WTC11 (cell line): ENCODE measurements around the gene PLCG2. TPM values are rescaled to one million over a fixed set of nuclear protein-coding genes. Genes with fewer than 3 reads are reported as not detected.

Experiments
- ATAC-seq: fragments of 200-7000 bp; cut with Tn5 transposase; 2 replicates; pipeline ENCODE4 v1.10.0; 2021; ENCODE audit warnings: mild to moderate bottlenecking, moderate library complexity
- CTCF ChIA-PET: fragments of 300-600 bp; sonication (Branson Sonifier 250); formaldehyde crosslinking; loops from one replicate; lab custom pipeline; 2021; ENCODE audit warnings: antibody characterized with exemption; lab: Charles Lee
- POLR2A ChIA-PET: fragments of 350-600 bp; sonication (Branson Sonifier 250); formaldehyde crosslinking; loops from one replicate; lab custom pipeline; 2021; ENCODE audit warnings: antibody characterized with exemption; lab: Charles Lee
- DNase-seq: peaks from one replicate; pipeline ENCODE4 v3.0.0; 2021; ENCODE audit warnings: low spot score
- H3K27ac Mint-ChIP-seq: 2 replicates; pipeline ENCODE4 v1.8.0; 2021; ENCODE audit warnings: mixed read lengths
- H3K27me3 Mint-ChIP-seq: 2 replicates; pipeline ENCODE4 v1.8.0; 2021; ENCODE audit warnings: low read depth, mild to moderate bottlenecking, moderate library complexity, mixed read lengths
- H3K36me3 Mint-ChIP-seq: 2 replicates; pipeline ENCODE4 v1.8.0; 2021; ENCODE audit warnings: mixed read lengths
- H3K4me1 Mint-ChIP-seq: 2 replicates; pipeline ENCODE4 v1.8.0; 2022; ENCODE audit warnings: mixed read lengths
- H3K4me3 Mint-ChIP-seq: 2 replicates; pipeline ENCODE4 v1.8.0; 2021; ENCODE audit warnings: mild to moderate bottlenecking, moderate library complexity, mixed read lengths
- H3K9me3 Mint-ChIP-seq: 2 replicates; pipeline ENCODE4 v1.8.0; 2021; ENCODE audit warnings: mixed read lengths
- E2F1 ChIP-seq: sonication (generic); formaldehyde crosslinking; IDR thresholded peaks from 2 replicates; pipeline ENCODE4 v1.8.0; 2022; ENCODE audit warnings: mild to moderate bottlenecking, missing genetic modification reagents
- ERG ChIP-seq: fragments of 250-450 bp; sonication (Bioruptor Pico); IDR thresholded peaks from 2 replicates; pipeline ENCODE4 v1.8.0; 2021; ENCODE audit warnings: mild to moderate bottlenecking
- FOXJ3 ChIP-seq: sonication (generic); formaldehyde crosslinking; IDR thresholded peaks from 2 replicates; pipeline ENCODE4 v1.9.0; 2021; ENCODE audit warnings: missing genetic modification reagents, mild to moderate bottlenecking, borderline replicate concordance
- FOXK1 ChIP-seq: sonication (generic); formaldehyde crosslinking; IDR thresholded peaks from 2 replicates; pipeline ENCODE4 v1.8.0; 2022; ENCODE audit warnings: mild to moderate bottlenecking, moderate library complexity, missing genetic modification reagents
- NR3C1 ChIP-seq: sonication (generic); formaldehyde crosslinking; conservative IDR thresholded peaks from 2 replicates; pipeline ENCODE4 v1.8.1; 2023; ENCODE audit warnings: low read depth, mild to moderate bottlenecking, missing genetic modification reagents
- OVOL2 ChIP-seq: fragments of 250-450 bp; sonication (Bioruptor Pico); IDR thresholded peaks from 2 replicates; pipeline ENCODE4 v1.9.0; 2021; ENCODE audit warnings: mild to moderate bottlenecking, borderline replicate concordance
- RELA ChIP-seq: sonication (generic); formaldehyde crosslinking; IDR thresholded peaks from 2 replicates; pipeline ENCODE4 v1.8.1; 2022; ENCODE audit warnings: missing genetic modification reagents, mild to moderate bottlenecking, borderline replicate concordance
- SMAD4 ChIP-seq: sonication (generic); formaldehyde crosslinking; IDR thresholded peaks from 2 replicates; pipeline ENCODE4 v1.8.0; 2022; ENCODE audit warnings: mild to moderate bottlenecking, missing genetic modification reagents
- SP1 ChIP-seq: sonication (generic); formaldehyde crosslinking; conservative IDR thresholded peaks from 2 replicates; pipeline ENCODE4 v1.8.1; 2022; ENCODE audit warnings: missing genetic modification reagents
- total RNA-seq: library from RNA; stranded (reverse); gene quantifications from 3 replicates; pipeline ENCODE4 v1.2.3, GENCODE V29; 2021
- TF ChIP-seq, protein P1 (sequence below): sonication (generic); formaldehyde crosslinking; IDR thresholded peaks from 2 replicates; pipeline ENCODE4 v1.8.1; 2022; ENCODE audit warnings: mild to moderate bottlenecking, missing genetic modification reagents, moderate library complexity, borderline replicate concordance
- TF ChIP-seq, protein P2 (sequence below): sonication (generic); formaldehyde crosslinking; IDR thresholded peaks from 2 replicates; pipeline ENCODE4 v1.8.1; 2023; ENCODE audit warnings: mild to moderate bottlenecking, missing genetic modification reagents
- TF ChIP-seq, protein P3 (sequence below): fragments of 250-450 bp; sonication (Bioruptor Pico); IDR thresholded peaks from 2 replicates; pipeline ENCODE4 v1.9.0; 2021; ENCODE audit warnings: moderate library complexity, mild to moderate bottlenecking, inconsistent platforms, borderline replicate concordance
- TF ChIP-seq, protein P4 (sequence below): sonication (generic); formaldehyde crosslinking; IDR thresholded peaks from 2 replicates; pipeline ENCODE4 v1.8.0; 2022; ENCODE audit warnings: mild to moderate bottlenecking, missing genetic modification reagents
- TF ChIP-seq, protein P5 (sequence below): fragments of 250-450 bp; sonication (Bioruptor Pico); conservative IDR thresholded peaks from 2 replicates; pipeline ENCODE4 v1.9.0; 2021; ENCODE audit warnings: mild to moderate bottlenecking

Gene PLCG2
- total RNA-seq, 1 experiment from 2014 or later, result 7.0 TPM

DNA sequence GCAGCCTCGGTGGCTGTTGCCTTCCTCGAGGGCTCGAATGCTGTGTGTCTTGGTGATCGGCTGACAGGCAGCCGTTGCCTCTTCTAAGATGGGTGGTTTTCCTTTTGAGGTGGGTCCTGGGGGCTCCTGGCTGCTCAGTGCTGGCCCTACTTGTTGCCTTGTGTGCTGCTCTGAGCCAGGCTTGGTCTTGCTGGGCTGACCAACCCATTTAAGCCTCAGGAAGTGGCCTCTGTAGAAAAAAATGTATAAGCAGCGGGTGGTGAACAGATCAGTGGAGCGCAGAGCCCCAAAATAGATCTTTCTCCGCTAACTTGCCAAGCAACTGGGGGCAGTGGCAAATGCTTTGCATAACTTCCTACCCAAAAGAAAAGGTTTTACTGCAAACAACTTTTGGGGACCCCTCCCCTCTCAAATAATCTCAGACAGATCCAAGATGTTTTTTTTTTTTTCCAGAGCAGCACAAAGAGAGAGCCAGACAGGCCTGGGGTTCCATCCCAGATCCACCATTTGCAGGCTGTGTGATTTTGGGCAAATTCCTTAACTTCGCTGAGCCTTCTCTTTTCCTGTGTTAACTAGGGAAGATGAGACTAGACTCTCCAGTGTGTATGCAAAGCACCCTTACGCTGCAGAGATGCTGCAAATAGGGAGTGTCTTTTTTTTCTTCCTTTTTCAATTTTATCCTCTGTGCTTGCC lies 42.5 kb downstream of the PLCG2 start:
- Mint-ChIP-seq H3K4me3 (no peak overlapping the region), H3K27ac (peak overlapping the region; percentile 32; the same call in 1 of the 2 replicates), H3K4me1 (peaks cover 33% of the 10 kb centered on the region), H3K9me3 (peaks cover 6% of the 10 kb centered on the region), H3K36me3 (peaks cover 6% of the 10 kb centered on the region), H3K27me3 (no peaks in the 10 kb centered on the region)
- ChIA-PET POLR2A (interaction anchor here (0.6 kb wide), 1 partner anchor 638 kb away, joined by 3 read pairs; no protein-coding TSS in a partner anchor), CTCF (interaction anchor here (1.0 kb wide), 1 partner anchor 58 kb away, joined by 3 read pairs; no protein-coding TSS in a partner anchor)
- DNase-seq (no peak), ATAC-seq (peak; percentile 66)
- TF ChIP-seq E2F1 (CRISPR knock-in tag), result no peak
- TF ChIP-seq, protein P1, sequence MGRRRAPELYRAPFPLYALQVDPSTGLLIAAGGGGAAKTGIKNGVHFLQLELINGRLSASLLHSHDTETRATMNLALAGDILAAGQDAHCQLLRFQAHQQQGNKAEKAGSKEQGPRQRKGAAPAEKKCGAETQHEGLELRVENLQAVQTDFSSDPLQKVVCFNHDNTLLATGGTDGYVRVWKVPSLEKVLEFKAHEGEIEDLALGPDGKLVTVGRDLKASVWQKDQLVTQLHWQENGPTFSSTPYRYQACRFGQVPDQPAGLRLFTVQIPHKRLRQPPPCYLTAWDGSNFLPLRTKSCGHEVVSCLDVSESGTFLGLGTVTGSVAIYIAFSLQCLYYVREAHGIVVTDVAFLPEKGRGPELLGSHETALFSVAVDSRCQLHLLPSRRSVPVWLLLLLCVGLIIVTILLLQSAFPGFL (CRISPR knock-in tag), result no peak
- no peak for TF ChIP-seq OVOL2
- TF ChIP-seq FOXJ3 (CRISPR knock-in tag), result no peak
- no peak for TF ChIP-seq SMAD4 (CRISPR knock-in tag)

DNA sequence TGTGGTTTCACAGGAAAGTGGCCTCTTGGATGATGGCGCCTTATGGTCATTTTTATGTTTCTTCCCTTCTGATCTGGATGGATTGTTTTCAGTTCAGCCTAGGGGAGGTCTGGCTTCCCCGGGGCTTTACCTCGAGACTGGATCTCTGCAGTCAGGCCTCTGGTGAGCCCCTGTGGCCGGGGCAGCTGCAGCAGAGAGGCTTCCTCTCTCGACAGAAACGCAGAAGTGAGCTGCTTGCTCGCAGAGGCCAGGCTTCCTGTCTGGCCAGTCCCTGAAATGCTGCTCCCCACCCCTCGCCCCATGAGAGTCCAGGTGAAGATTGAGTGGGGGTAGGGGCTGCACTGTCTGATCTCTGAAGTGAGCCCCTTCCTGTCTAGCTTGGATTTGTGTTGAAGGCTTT lies 44.0 kb downstream of the PLCG2 start:
- H3K4me3 Mint-ChIP-seq, result no peak overlapping the region
- H3K4me1 Mint-ChIP-seq, result peaks cover 29% of the 10 kb centered on the region
- peak overlapping the region; percentile 79 for H3K27ac Mint-ChIP-seq
- no peaks in the 10 kb centered on the region for H3K27me3 Mint-ChIP-seq
- peaks cover 6% of the 10 kb centered on the region for H3K9me3 Mint-ChIP-seq
- CTCF ChIA-PET, result interaction anchor here (0.7 to 1.7 kb wide), 3 partner anchors 11 to 83 kb away, joined by 3 to 4 read pairs (median 3); no protein-coding TSS in a partner anchor
- DNase-seq (peak; percentile 28), ATAC-seq (peak; percentile 62)
- POLR2A ChIA-PET, result no interaction called here
- no peak for TF ChIP-seq FOXK1
- TF ChIP-seq RELA (CRISPR knock-in tag), result no peak
- TF ChIP-seq, protein P2, sequence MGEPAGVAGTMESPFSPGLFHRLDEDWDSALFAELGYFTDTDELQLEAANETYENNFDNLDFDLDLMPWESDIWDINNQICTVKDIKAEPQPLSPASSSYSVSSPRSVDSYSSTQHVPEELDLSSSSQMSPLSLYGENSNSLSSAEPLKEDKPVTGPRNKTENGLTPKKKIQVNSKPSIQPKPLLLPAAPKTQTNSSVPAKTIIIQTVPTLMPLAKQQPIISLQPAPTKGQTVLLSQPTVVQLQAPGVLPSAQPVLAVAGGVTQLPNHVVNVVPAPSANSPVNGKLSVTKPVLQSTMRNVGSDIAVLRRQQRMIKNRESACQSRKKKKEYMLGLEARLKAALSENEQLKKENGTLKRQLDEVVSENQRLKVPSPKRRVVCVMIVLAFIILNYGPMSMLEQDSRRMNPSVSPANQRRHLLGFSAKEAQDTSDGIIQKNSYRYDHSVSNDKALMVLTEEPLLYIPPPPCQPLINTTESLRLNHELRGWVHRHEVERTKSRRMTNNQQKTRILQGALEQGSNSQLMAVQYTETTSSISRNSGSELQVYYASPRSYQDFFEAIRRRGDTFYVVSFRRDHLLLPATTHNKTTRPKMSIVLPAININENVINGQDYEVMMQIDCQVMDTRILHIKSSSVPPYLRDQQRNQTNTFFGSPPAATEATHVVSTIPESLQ (CRISPR knock-in tag), result no peak
- no peak for TF ChIP-seq ERG
- no peak for TF ChIP-seq NR3C1 (CRISPR knock-in tag)
- TF ChIP-seq, protein P3, sequence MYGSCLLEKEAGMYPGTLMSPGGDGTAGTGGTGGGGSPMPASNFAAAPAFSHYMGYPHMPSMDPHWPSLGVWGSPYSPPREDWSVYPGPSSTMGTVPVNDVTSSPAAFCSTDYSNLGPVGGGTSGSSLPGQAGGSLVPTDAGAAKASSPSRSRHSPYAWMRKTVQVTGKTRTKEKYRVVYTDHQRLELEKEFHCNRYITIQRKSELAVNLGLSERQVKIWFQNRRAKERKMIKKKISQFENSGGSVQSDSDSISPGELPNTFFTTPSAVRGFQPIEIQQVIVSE, result no peak
- TF ChIP-seq, protein P4, sequence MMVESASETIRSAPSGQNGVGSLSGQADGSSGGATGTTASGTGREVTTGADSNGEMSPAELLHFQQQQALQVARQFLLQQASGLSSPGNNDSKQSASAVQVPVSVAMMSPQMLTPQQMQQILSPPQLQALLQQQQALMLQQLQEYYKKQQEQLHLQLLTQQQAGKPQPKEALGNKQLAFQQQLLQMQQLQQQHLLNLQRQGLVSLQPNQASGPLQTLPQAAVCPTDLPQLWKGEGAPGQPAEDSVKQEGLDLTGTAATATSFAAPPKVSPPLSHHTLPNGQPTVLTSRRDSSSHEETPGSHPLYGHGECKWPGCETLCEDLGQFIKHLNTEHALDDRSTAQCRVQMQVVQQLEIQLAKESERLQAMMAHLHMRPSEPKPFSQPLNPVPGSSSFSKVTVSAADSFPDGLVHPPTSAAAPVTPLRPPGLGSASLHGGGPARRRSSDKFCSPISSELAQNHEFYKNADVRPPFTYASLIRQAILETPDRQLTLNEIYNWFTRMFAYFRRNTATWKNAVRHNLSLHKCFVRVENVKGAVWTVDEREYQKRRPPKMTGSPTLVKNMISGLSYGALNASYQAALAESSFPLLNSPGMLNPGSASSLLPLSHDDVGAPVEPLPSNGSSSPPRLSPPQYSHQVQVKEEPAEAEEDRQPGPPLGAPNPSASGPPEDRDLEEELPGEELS (CRISPR knock-in tag), result no peak
- TF ChIP-seq, protein P5, sequence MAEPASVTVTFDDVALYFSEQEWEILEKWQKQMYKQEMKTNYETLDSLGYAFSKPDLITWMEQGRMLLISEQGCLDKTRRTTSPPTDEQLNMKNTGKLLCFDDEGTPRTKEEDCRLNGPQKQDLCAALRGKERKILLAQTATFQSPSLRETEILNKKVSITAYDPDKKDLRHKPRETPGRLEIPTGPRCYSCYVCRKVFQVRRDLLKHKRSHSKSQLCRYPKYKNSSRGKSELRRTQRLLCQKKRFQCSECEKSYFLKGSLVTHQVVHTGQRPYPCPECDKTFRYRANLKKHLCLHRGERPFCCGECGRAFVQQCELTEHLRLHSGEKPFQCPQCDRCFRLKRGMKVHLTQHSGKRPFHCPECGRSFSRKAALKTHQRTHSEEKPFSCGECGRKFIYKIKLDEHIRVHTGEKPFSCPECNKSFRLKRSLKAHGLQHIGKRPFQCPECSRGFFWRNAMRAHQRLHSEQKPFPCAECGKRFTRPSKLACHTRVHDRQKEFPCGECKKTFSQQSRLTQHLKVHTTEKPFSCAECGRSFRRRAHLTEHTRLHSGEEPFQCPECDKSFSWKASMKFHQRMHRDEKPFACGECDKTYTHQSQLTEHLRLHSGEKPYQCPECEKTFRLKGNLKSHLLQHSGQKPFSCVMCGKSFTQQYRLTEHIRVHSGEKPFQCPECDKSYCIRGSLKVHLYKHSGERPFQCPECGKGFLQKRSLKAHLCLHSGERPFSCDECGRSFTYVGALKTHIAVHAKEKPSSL (CRISPR knock-in tag), result no peak
- TF ChIP-seq SP1 (CRISPR knock-in tag), result no peak
- H3K36me3 Mint-ChIP-seq, result peaks cover 6% of the 10 kb centered on the region
